A549 (cell line): ENCODE results near the gene P2RY4. TPM values are rescaled to one million over a fixed set of nuclear protein-coding genes. Genes with fewer than 3 reads are reported as not detected.
A peak's percentile ranks its signal among the peaks of the same experiment; 100 is the strongest.

ENCODE experiments used
- ATAC-seq, 2 experiments: fragments of 200-7000 bp in 1 of 2; fragments of >200 bp in 1 of 2; cut with Nextera tagmentation in 1 of 2; cut with Tn5 transposase in 1 of 2; 3 replicates each; pipeline versions ENCODE4 v1.8.0 to v1.9.1; 2018 to 2020; ENCODE audit warnings: mild to moderate bottlenecking in 1 of 2, moderate library complexity in 1 of 2
- CTCF ChIA-PET: fragments of 300-600 bp; sonication (Branson Sonifier 250); formaldehyde crosslinking; extraction: SDS; loops from one replicate; lab custom pipeline; 2021; ENCODE audit warnings: antibody characterized with exemption, inconsistent platforms; lab: Yijun Ruan, JAX
- POLR2A ChIA-PET: fragments of 350-600 bp; formaldehyde crosslinking; extraction: SDS; loops from one replicate; lab custom pipeline; 2021; ENCODE audit warnings: antibody characterized with exemption, inconsistent platforms; lab: Yijun Ruan, JAX
- DNase-seq, 2 experiments: peaks; one replicate each; pipeline versions ENCODE4 v3.0.0 to v3.0.0-alpha.2; 2011 to 2016; ENCODE audit warnings: low read depth in 1 of 2, low spot score in 1 of 2
- FAIRE-seq: peaks from 2 replicates; lab custom pipeline; 2011; peaks lifted over from hg19 to GRCh38; lab: Jason Lieb, UNC
- H3K27ac ChIP-seq, 2 experiments: fragments of >200 bp; sonication (Bioruptor Twin); formaldehyde crosslinking; 3 replicates each; pipeline ENCODE4 v1.5.1; 2016 to 2017
- H3K4me1 ChIP-seq: fragments of >200 bp; sonication (Bioruptor Twin); formaldehyde crosslinking; 3 replicates; pipeline ENCODE4 v1.6.1; 2016
- H3K4me2 ChIP-seq: fragments of >200 bp; sonication (Bioruptor Twin); formaldehyde crosslinking; 3 replicates; pipeline ENCODE4 v1.6.1; 2016
- H3K4me3 ChIP-seq: fragments of >200 bp; sonication (Bioruptor Twin); formaldehyde crosslinking; 3 replicates; pipeline ENCODE4 v1.5.1; 2016
- H3K9me3 ChIP-seq: fragments of >200 bp; sonication (Bioruptor Twin); formaldehyde crosslinking; 3 replicates; pipeline ENCODE4 v1.6.1; 2016
- E2F6 ChIP-seq: IDR thresholded peaks from 2 replicates; pipeline ENCODE4 v1.6.1; 2012; ENCODE audit warnings: low read depth, borderline replicate concordance
- EHMT2 ChIP-seq: fragments of 200-600 bp; sonication (generic); IDR thresholded peaks from 2 replicates; pipeline ENCODE4 v1.6.1; 2016; ENCODE audit warnings: antibody characterized with exemption, low read depth, mild to moderate bottlenecking, moderate library complexity
- FOSL2 ChIP-seq, 2 experiments: fragments of 450-650 bp in 1 of 2; fragments of >200 bp in 1 of 2; sonication (Bioruptor Twin) in 1 of 2; formaldehyde crosslinking; IDR thresholded peaks; 2 replicates each; pipeline versions ENCODE4 v1.5.0 to v1.6.1; 2016 to 2020; ENCODE audit warnings: mild to moderate bottlenecking in 1 of 2, moderate library complexity in 1 of 2
- HOXB13 ChIP-seq: fragments of 250-450 bp; sonication (Bioruptor Pico); IDR thresholded peaks from 2 replicates; pipeline ENCODE4 v1.5.0; 2020; ENCODE audit warnings: low read depth, mild to moderate bottlenecking, moderate library complexity
- JUN ChIP-seq, 2 experiments: fragments of >200 bp; sonication (Bioruptor Twin); formaldehyde crosslinking; IDR thresholded peaks; 2 replicates in 1 of 2; 3 replicates in 1 of 2; pipeline ENCODE4 v1.6.1; 2016 to 2017
- KDM5A ChIP-seq: fragments of 200-600 bp; sonication (generic); IDR thresholded peaks from 2 replicates; pipeline ENCODE4 v1.6.1; 2016; ENCODE audit warnings: antibody characterized with exemption, mild to moderate bottlenecking
- NPAS2 ChIP-seq: fragments of 250-450 bp; sonication (Bioruptor Pico); IDR thresholded peaks from 2 replicates; pipeline ENCODE4 v1.8.0; 2022; ENCODE audit warnings: mild to moderate bottlenecking, moderate library complexity, borderline replicate concordance
- PHF8 ChIP-seq: fragments of 200-600 bp; sonication (generic); IDR thresholded peaks from 2 replicates; pipeline ENCODE4 v1.6.1; 2016; ENCODE audit warnings: low read depth, mild to moderate bottlenecking, antibody characterized with exemption, moderate library complexity, borderline replicate concordance
- POLR2A ChIP-seq: IDR thresholded peaks from 2 replicates; pipeline ENCODE4 v1.6.1; 2012; ENCODE audit warnings: mild to moderate bottlenecking, low read length
- RCOR1 ChIP-seq: fragments of 150-350 bp; IDR thresholded peaks from 2 replicates; pipeline ENCODE4 v1.6.1; 2014; ENCODE audit warnings: antibody characterized with exemption, low read length, low read depth
- RNF2 ChIP-seq: fragments of 200-600 bp; sonication (generic); IDR thresholded peaks from 2 replicates; pipeline ENCODE4 v1.6.1; 2016; ENCODE audit warnings: low read depth, mild to moderate bottlenecking, antibody characterized with exemption, moderate library complexity, borderline replicate concordance
- SMC3 ChIP-seq: fragments of >200 bp; sonication (Bioruptor Twin); formaldehyde crosslinking; IDR thresholded peaks from 3 replicates; pipeline ENCODE4 v1.6.1; 2018; ENCODE audit warnings: inconsistent platforms
- SREBF2 ChIP-seq: fragments of 450-650 bp; IDR thresholded peaks from 2 replicates; pipeline ENCODE4 v1.6.1; 2014; ENCODE audit warnings: mild to moderate bottlenecking, moderate library complexity
- TP53 ChIP-seq: fragments of 250-450 bp; sonication (Bioruptor Pico); IDR thresholded peaks from 2 replicates; pipeline ENCODE4 v1.5.0; 2021; ENCODE audit warnings: mild to moderate bottlenecking, moderate library complexity
- USF2 ChIP-seq: fragments of 450-650 bp; IDR thresholded peaks from 2 replicates; pipeline ENCODE4 v1.6.1; 2014; ENCODE audit warnings: antibody characterized with exemption
- ZFP36 ChIP-seq: fragments of 450-650 bp; IDR thresholded peaks from 2 replicates; pipeline ENCODE4 v1.6.1; 2014; ENCODE audit warnings: borderline replicate concordance; ENCODE audit not compliant: partially characterized antibody
- ZNF302 ChIP-seq: fragments of 250-450 bp; sonication (Bioruptor Pico); IDR thresholded peaks from 2 replicates; pipeline ENCODE4 v1.9.0; 2021; ENCODE audit warnings: inconsistent platforms, mild to moderate bottlenecking, moderate library complexity
- WGBS: methylation state at CpG from one replicate; pipeline ENCODE4 v1.1.6; 2017; ENCODE audit errors: missing lambda C conversion rate; 5-methylcytosine and 5-hydroxymethylcytosine counted together
- polyA plus RNA-seq, 4 experiments: library from polyadenylated mRNA; depleted of rRNA in 3 of 4; stranded (reverse); fragments of >200 nt; fragmentation: RNase III in 1 of 4; extraction: RNeasy Plus Mini Kit Qiagen cat#74134 plus additional on column Dnase treatment in 1 of 4; gene quantifications; 2 replicates in 3 of 4; 3 replicates in 1 of 4; pipeline ENCODE4 v1.2.3, GENCODE V29; 2011 to 2017

P2RY4 gene
- polyA plus RNA-seq, 2 of the 4 experiments (the other 2 are of a cell fraction), result 0.06 TPM; not detected in 1

- WGBS, result 0% methylated on average over 1 of the region's 1 CpG
Observed at GRCh38 chrX:70292788-70293187, 32.8 kb upstream of the P2RY4 start.

GRCh38 chrX:70289793-70290770 lies 30.1 kb upstream of the P2RY4 start, which contains the start of the genes KIF4A and PDZD11:
Gene KIF4A, plus strand, starts transcription at chrX:70290104. Its CDS starts 355 bp downstream, at chrX:70290459.
Gene PDZD11, minus strand, starts transcription at chrX:70289927. Its CDS starts 586 bp downstream, at chrX:70289341.
- peak; percentile 100 for ATAC-seq
- H3K9me3 ChIP-seq, result no peaks in the 10 kb centered on the region
- H3K4me2 ChIP-seq, result peak within 1 kb of the TSS; percentile 97
- peak; percentile 86 to 95 for DNase-seq
- TF ChIP-seq POLR2A (peak; percentile 77), USF2 (no peak), PHF8 (peak; percentile 44; the same call in 1 of the 2 replicates), FOSL2 (IDR thresholded peaks at IDR 0.05) (no peak), FOSL2 (CRISPR knock-in tag; IDR thresholded peaks at IDR 0.05) (no peak), E2F6 (0 out of 2 replicates have a peak, but pooled peaks have one; percentile 36), JUN (IDR thresholded peaks at IDR 0.05) (peak in 1 of 2 experiments; percentile 30; a peak in 1 of 5 replicates), KDM5A (0 out of 2 replicates have a peak, but pooled peaks have one; percentile 30)
- TF ChIP-seq, all 56 proteins: peak for 5
- peak within 1 kb of the TSS; percentile 83 to 85 for H3K27ac ChIP-seq
- peaks cover 22% of the 10 kb centered on the region; the same call in 1 of the 3 replicates for H3K4me1 ChIP-seq
- peak within 1 kb of the TSS; percentile 92 for H3K4me3 ChIP-seq
- WGBS, result 2% methylated on average over 31 of the region's 62 CpGs
- POLR2A ChIA-PET, result interaction anchor here (0.8 to 2.5 kb wide), 3 partner anchors 12 to 157 kb away, joined by 3 to 17 read pairs (median 6); partner anchors contain the start of gene IGBP1
- CTCF ChIA-PET, result interaction anchor here (1.4 kb wide), 1 partner anchor 157 kb away, joined by 8 read pairs; the partner anchor contains the start of gene IGBP1
- peak; percentile 59 for FAIRE-seq

More at GRCh38 chrX:70292788-70293187, 32.8 kb upstream of the P2RY4 start:
- peak overlapping the region; percentile 97 for H3K4me2 ChIP-seq
- ChIA-PET POLR2A (interaction anchor here (1.2 kb wide), 1 partner anchor 159 kb away, joined by 3 read pairs; the partner anchor contains the start of gene IGBP1), CTCF (interaction anchor here (1.8 kb wide), 1 partner anchor 159 kb away, joined by 8 read pairs; the partner anchor contains the start of gene IGBP1)
- FAIRE-seq (peak; percentile 86), DNase-seq (no peak), ATAC-seq (no peak)
- H3K9me3 ChIP-seq, result no peaks in the 10 kb centered on the region
- peaks cover 22% of the 10 kb centered on the region; the same call in 1 of the 3 replicates for H3K4me1 ChIP-seq
- TF ChIP-seq HOXB13, result no peak
- no peak for TF ChIP-seq SREBF2
- no peak overlapping the region for H3K27ac ChIP-seq
- no peak overlapping the region for H3K4me3 ChIP-seq

DNA sequence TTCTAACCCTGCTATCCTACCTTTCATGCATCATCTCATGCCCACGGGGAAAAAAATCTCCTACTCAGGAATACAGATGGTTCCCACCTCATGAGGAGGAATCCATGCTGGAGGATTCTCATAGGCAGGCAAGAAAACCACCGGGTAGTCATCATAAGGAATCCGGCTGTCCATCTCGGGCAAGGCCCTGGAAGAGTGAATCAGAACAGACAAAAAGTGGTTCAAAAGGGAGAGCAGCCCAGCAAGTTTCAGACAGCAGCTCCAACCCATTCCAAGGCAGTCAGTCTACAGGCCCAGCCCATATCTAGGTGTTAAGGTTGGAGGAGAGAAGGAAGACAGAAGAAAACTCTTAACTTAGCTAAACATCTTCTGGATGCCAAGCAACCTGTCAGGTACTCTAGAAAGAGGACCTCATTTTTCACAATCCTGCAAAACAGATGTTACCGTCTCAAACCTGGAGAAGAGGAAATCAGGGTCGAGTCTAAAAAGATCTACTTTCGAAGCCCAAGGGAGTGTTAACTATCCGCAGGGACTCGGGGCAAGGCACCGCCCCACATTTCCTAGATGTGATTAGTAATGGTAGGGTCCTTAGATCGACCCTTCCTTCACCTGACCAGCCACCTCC lies 29.3 kb upstream of the P2RY4 start:
- DNase-seq (no peak), FAIRE-seq (no peak), ATAC-seq (no peak; a peak in 1 of 6 replicates)
- 28% methylated on average over 8 of the region's 11 CpGs for WGBS
- TF ChIP-seq TP53 (CRISPR knock-in tag), result no peak
- no peak for TF ChIP-seq EHMT2
- no peak for TF ChIP-seq KDM5A
- no peak for TF ChIP-seq ZFP36
- H3K4me1 ChIP-seq, result peaks cover 22% of the 10 kb centered on the region; the same call in 1 of the 3 replicates
- no peaks in the 10 kb centered on the region for H3K9me3 ChIP-seq
- H3K4me2 ChIP-seq, result peak overlapping the region; percentile 94
- H3K4me3 ChIP-seq, result peak overlapping the region; percentile 92
- peak overlapping the region; percentile 83 to 85 for H3K27ac ChIP-seq
- ChIA-PET POLR2A (interaction anchor here (0.8 to 2.5 kb wide), 3 partner anchors 11 to 156 kb away, joined by 3 to 17 read pairs (median 6); partner anchors contain the start of gene IGBP1), CTCF (interaction anchor here (1.4 kb wide), 1 partner anchor 156 kb away, joined by 8 read pairs; the partner anchor contains the start of gene IGBP1)

GRCh38 chrX:70281951-70282350 lies 21.9 kb upstream of the P2RY4 start, which contains the start of gene RAB41:
Gene RAB41, plus strand, starts transcription at chrX:70282172. Its CDS starts 46 bp downstream, at chrX:70282218.
- FAIRE-seq, result no peak
- no peaks in the 10 kb centered on the region for H3K9me3 ChIP-seq
- TF ChIP-seq SMC3 (no peak), KDM5A (no peak), RCOR1 (no peak), RNF2 (no peak), ZNF302 (CRISPR knock-in tag) (no peak), NPAS2 (no peak)
- 93% methylated on average over 16 of the region's 21 CpGs for WGBS
- H3K4me3 ChIP-seq, result no peak within 1 kb of the TSS
- no peaks in the 10 kb centered on the region for H3K4me1 ChIP-seq
- DNase-seq, result no peak
- H3K27ac ChIP-seq, result no peak within 1 kb of the TSS
- no peak within 1 kb of the TSS for H3K4me2 ChIP-seq
- CTCF ChIA-PET, result no interaction called here
- no peak for ATAC-seq
- POLR2A ChIA-PET, result no interaction called here
